NCI-H1436 treated with DMSO at 0.1 percent for 48 hours (cell line): ENCODE data around the gene HELB.
"Not testable (repeated sequence)": the region's sequence is repeated elsewhere in the genome, so short reads cannot be mapped to it uniquely, and the experiment has no call there.

ENCODE experiments used
- DNase-seq: peaks from one replicate; lab custom pipeline; 2025; lab: John Stamatoyannopoulos, UW

Gene HELB

GRCh38 chr12:66303316-66303804 is 1.1 kb downstream of the HELB start:
- DNase-seq = not testable (repeated sequence)

- no peak for DNase-seq
Measured at GRCh38 chr12:66304296-66304900, 2.1 kb downstream of the HELB start.

- DNase-seq = no peak
Measured at GRCh38 chr12:66309606-66310005, 7.3 kb downstream of the HELB start.

GRCh38 chr12:66312189-66312588 is 9.9 kb downstream of the HELB start:
- no peak for DNase-seq

- DNase-seq = no peak
Measured at GRCh38 chr12:66314278-66314677, 12.0 kb downstream of the HELB start.

- no peak for DNase-seq
Measured at GRCh38 chr12:66319266-66319954, 17.1 kb downstream of the HELB start.

GRCh38 chr12:66320996-66321395 is 18.7 kb downstream of the HELB start:
- DNase-seq = no peak

GRCh38 chr12:66321435-66321834 is 19.1 kb downstream of the HELB start:
- DNase-seq = no peak

- DNase-seq = no peak
Measured at GRCh38 chr12:66323017-66323416, 20.7 kb downstream of the HELB start.

GRCh38 chr12:66329941-66330340 is 27.6 kb downstream of the HELB start:
- no peak for DNase-seq

- DNase-seq = no peak
Measured at GRCh38 chr12:66331016-66331415, 28.7 kb downstream of the HELB start.

- DNase-seq = no peak
Measured at GRCh38 chr12:66331814-66332213, 29.5 kb downstream of the HELB start.

GRCh38 chr12:66335746-66336145 is 33.5 kb downstream of the HELB start:
- no peak for DNase-seq

- DNase-seq = no peak
Measured at GRCh38 chr12:66337381-66338010, 35.2 kb downstream of the HELB start.

- DNase-seq = no peak
Measured at GRCh38 chr12:66340131-66340530, 37.8 kb downstream of the HELB start.

GRCh38 chr12:66341126-66341525 is 38.8 kb downstream of the HELB start:
- no peak for DNase-seq

GRCh38 chr12:66345212-66345611 is 42.9 kb downstream of the HELB start:
- no peak for DNase-seq

- no peak for DNase-seq
Measured at GRCh38 chr12:66345956-66346355, 43.7 kb downstream of the HELB start.

GRCh38 chr12:66351301-66351700 is 49.0 kb downstream of the HELB start:
- no peak for DNase-seq

- DNase-seq = no peak
Measured at GRCh38 chr12:66352197-66352596, 49.9 kb downstream of the HELB start.

- DNase-seq = no peak
Measured at GRCh38 chr12:66352899-66353298, 50.6 kb downstream of the HELB start.

- DNase-seq = no peak
Measured at GRCh38 chr12:66354291-66354690, 52.0 kb downstream of the HELB start.

GRCh38 chr12:66359300-66359699 is 57.0 kb downstream of the HELB start:
- no peak for DNase-seq
